ENCODE data around the gene FRMD8. TPM values are rescaled to one million over a fixed set of nuclear protein-coding genes. Genes with fewer than 3 reads are reported as not detected.
A peak's percentile ranks its signal among the peaks of the same experiment; 100 is the strongest.

The FRMD8 gene
- total and polyA plus RNA-seq, 2 of the 4 experiments (the other 2 are of a cell fraction), result 11.3 to 19.8 TPM

DNA sequence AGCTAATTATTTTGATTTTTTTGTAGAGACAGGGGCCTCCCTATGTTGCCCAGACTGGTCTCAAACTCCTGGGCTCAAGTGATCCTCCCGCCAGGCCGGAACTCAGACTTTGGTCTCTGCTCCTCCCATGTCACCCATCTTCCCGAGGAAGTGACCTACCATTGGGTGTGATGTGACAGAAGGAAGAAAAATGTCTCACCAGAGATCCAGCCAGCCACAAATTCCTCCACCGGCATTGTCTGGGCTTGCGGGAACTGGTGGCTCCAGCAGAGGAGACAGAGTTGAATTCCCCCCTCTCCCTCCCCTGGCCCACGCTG, 4.8 kb upstream of the FRMD8 start:
- Histone ChIP-seq H2AK5ac (ENCODE audit: low read depth, low read length) (peak overlapping the region; percentile 66), H2BK120ac (ENCODE audit: low read depth, low read length) (peak overlapping the region; percentile 99), H2BK15ac (ENCODE audit: low read depth, low read length) (peak overlapping the region; percentile 87), H3K56ac (ENCODE audit: extremely low read depth, insufficient read depth, low read length) (peak overlapping the region; percentile 81), H3K4ac (ENCODE audit: low read depth, low read length) (peak overlapping the region; percentile 99), H2BK20ac (ENCODE audit: low read depth, low read length) (peak overlapping the region; percentile 93), H3K9ac (ENCODE audit: low read depth, low read length) (peak overlapping the region; percentile 57), H3K23ac (ENCODE audit: low read depth, low read length) (peak overlapping the region; percentile 88), H2AK9ac (replicated peaks; ENCODE audit: low read depth, low read length, poor library complexity) (peak overlapping the region; percentile 96), H3K27me3 (ENCODE audit: control insufficient read depth, insufficient read depth, low read length) (no peaks in the 10 kb centered on the region), H3K9me3 (ENCODE audit: control insufficient read depth, insufficient read depth, low read length) (no peaks in the 10 kb centered on the region), H3K27ac (ENCODE audit: insufficient read depth, low read length) (peak overlapping the region; percentile 89), H4K91ac (ENCODE audit: insufficient read depth, low read depth, low read length) (peak overlapping the region; percentile 95), H3K9me1 (ENCODE audit: insufficient read depth, low read length) (peaks cover 24% of the 10 kb centered on the region), H3K18ac (ENCODE audit: low read depth, low read length) (peak overlapping the region; percentile 45), H4K20me1 (ENCODE audit: insufficient read depth, low read length) (peaks cover 6% of the 10 kb centered on the region), H2AFZ (replicated peaks; ENCODE audit: low read length, poor library complexity) (peak overlapping the region; percentile 96), H4K5ac (ENCODE audit: low read depth, low read length) (peak overlapping the region; percentile 76), H4K8ac (ENCODE audit: low read depth in 2 of 2, low read length in 2 of 2) (peak overlapping the region; percentile 66 to 88), H3K4me1 (ENCODE audit: control insufficient read depth, insufficient read depth, low read length) (peaks cover 27% of the 10 kb centered on the region), H3K4me2 (ENCODE audit: low read depth, low read length) (peak overlapping the region; percentile 51), H3K36me3 (ENCODE audit: control insufficient read depth, insufficient read depth, low read length) (no peaks in the 10 kb centered on the region), H3K4me3 (ENCODE audit: insufficient read depth, low read depth, low read length) (peak overlapping the region; percentile 1), H3K79me1 (ENCODE audit: low read depth in 1 of 2, low read length in 2 of 2) (peaks cover 14 to 54% of the 10 kb centered on the region in 2 experiments), H3K14ac (replicated peaks; ENCODE audit: low read depth, low read length) (peak overlapping the region; percentile 97), H2BK5ac (ENCODE audit: low read depth, low read length, poor library complexity, severe bottlenecking) (peak overlapping the region; percentile 95)
- dilution Hi-C loops (cut with HindIII; ENCODE audit: low sequenced_read_pairs, unreplicated experiment), result no loop called here
- no peak for DNase-seq
- in situ Hi-C loops (cut with MboI; ENCODE audit: low sequenced_read_pairs), result no loop called here
- intact Hi-C loops (cut with micrococcal nuclease), result loop anchor here (1.0 to 5.0 kb wide), 3 partner anchors 40 to 191 kb away; partner anchors contain the start of genes FAM89B and ZNRD2
- BruUV-seq (replicated peaks), result no TSS peak
- peak; percentile 2 for ATAC-seq (ENCODE audit: low read depth)
- ChIA-PET CTCF (interaction anchor here (0.6 to 1.1 kb wide), 2 partner anchors 10 to 90 kb away, joined by 3 read pairs; no protein-coding TSS in a partner anchor), POLR2A (ENCODE audit: unreplicated experiment) (interaction anchor here (1.5 to 4.7 kb wide), 2 partner anchors 41 to 118 kb away, joined by 4 to 32 read pairs; partner anchors contain the start of genes MALAT1 and NEAT1)
- WGBS, 2 experiments (ENCODE audit: extremely low coverage in 2 of 2, insufficient read length in 1 of 2), result no CpG with 5 or more reads among the region's 6 CpGs
- TF ChIP-seq POLR2A (IDR thresholded peaks at IDR 0.05; ENCODE audit: low read depth, low read length) (no peak), MAZ (IDR thresholded peaks at IDR 0.05; ENCODE audit: borderline replicate concordance, low read depth, low read length) (no peak), CHD1 (IDR thresholded peaks at IDR 0.05; ENCODE audit: low read depth, low read length) (no peak), RCOR1 (IDR thresholded peaks at IDR 0.05; ENCODE audit: insufficient replicate concordance, low read length) (no peak), BHLHE40 (IDR thresholded peaks at IDR 0.05; ENCODE audit: low read depth, low read length) (no peak), RFX5 (IDR thresholded peaks at IDR 0.05; ENCODE audit: low read depth, low read length) (no peak)
- TF ChIP-seq, protein P1, sequence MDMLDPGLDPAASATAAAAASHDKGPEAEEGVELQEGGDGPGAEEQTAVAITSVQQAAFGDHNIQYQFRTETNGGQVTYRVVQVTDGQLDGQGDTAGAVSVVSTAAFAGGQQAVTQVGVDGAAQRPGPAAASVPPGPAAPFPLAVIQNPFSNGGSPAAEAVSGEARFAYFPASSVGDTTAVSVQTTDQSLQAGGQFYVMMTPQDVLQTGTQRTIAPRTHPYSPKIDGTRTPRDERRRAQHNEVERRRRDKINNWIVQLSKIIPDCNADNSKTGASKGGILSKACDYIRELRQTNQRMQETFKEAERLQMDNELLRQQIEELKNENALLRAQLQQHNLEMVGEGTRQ (IDR thresholded peaks at IDR 0.05; ENCODE audit: low read depth, low read length), result no peak
- TF ChIP-seq, protein P2, sequence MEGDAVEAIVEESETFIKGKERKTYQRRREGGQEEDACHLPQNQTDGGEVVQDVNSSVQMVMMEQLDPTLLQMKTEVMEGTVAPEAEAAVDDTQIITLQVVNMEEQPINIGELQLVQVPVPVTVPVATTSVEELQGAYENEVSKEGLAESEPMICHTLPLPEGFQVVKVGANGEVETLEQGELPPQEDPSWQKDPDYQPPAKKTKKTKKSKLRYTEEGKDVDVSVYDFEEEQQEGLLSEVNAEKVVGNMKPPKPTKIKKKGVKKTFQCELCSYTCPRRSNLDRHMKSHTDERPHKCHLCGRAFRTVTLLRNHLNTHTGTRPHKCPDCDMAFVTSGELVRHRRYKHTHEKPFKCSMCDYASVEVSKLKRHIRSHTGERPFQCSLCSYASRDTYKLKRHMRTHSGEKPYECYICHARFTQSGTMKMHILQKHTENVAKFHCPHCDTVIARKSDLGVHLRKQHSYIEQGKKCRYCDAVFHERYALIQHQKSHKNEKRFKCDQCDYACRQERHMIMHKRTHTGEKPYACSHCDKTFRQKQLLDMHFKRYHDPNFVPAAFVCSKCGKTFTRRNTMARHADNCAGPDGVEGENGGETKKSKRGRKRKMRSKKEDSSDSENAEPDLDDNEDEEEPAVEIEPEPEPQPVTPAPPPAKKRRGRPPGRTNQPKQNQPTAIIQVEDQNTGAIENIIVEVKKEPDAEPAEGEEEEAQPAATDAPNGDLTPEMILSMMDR (conservative IDR thresholded peaks at IDR 0.05; ENCODE audit: low read depth, low read length), result no peak

Measured in IMR-90 (cell line).